GM12878 (cell line): ENCODE data around the gene MAP1LC3B. TPM values are rescaled to one million over a fixed set of nuclear protein-coding genes. Genes with fewer than 3 reads are reported as not detected.

Source experiments
- CBFB ChIP-seq: IDR thresholded peaks from 2 replicates; pipeline ENCODE4 v1.6.1; 2016; ENCODE audit warnings: antibody characterized with exemption, low read depth
- CBX5 ChIP-seq: sonication (generic); IDR thresholded peaks from 2 replicates; pipeline ENCODE4 v1.6.1; 2016; ENCODE audit warnings: low read depth, moderate library complexity, mild to moderate bottlenecking, inconsistent platforms
- CREB1 ChIP-seq: IDR thresholded peaks from 2 replicates; pipeline ENCODE4 v1.6.1; 2012; ENCODE audit warnings: low read depth, mild to moderate bottlenecking, inconsistent platforms
- CREM ChIP-seq: IDR thresholded peaks from 2 replicates; pipeline ENCODE4 v1.6.1; 2014; ENCODE audit warnings: antibody characterized with exemption, low read depth
- EGR1 ChIP-seq, 2 experiments: IDR thresholded peaks; 1 replicate in 1 of 2; 2 replicates in 1 of 2; pipeline ENCODE4 v1.6.1; 2011 to 2012; ENCODE audit warnings: low read depth in 2 of 2, low read length in 2 of 2, borderline replicate concordance in 1 of 2, mild to moderate bottlenecking in 1 of 2, moderate library complexity in 1 of 2
- EP300 ChIP-seq, 2 experiments: fragments of 150-350 bp in 1 of 2; IDR thresholded peaks; 2 replicates each; pipeline ENCODE4 v1.6.1; 2011 to 2012; ENCODE audit warnings: low read depth in 2 of 2, low read length in 2 of 2, borderline replicate concordance in 1 of 2, improper control_type of control experiment in 1 of 2, inconsistent platforms in 1 of 2; ENCODE audit not compliant: control insufficient read depth in 1 of 2
- ESRRA ChIP-seq: IDR thresholded peaks from 2 replicates; pipeline ENCODE4 v1.6.1; 2012; ENCODE audit warnings: mild to moderate bottlenecking, low read length, improper control_type of control experiment
- EZH2 ChIP-seq: IDR thresholded peaks from 2 replicates; pipeline ENCODE4 v1.6.1; 2012; ENCODE audit warnings: low read depth, mild to moderate bottlenecking, control low read depth, inconsistent platforms, low read length, borderline replicate concordance; ENCODE audit not compliant: control insufficient read depth
- FOS ChIP-seq: IDR thresholded peaks from 3 replicates; pipeline ENCODE4 v1.6.1; 2011; ENCODE audit warnings: borderline replicate concordance; ENCODE audit not compliant: insufficient read length; ENCODE audit errors: extremely low read depth
- GABPA ChIP-seq: IDR thresholded peaks from 2 replicates; pipeline ENCODE4 v1.6.1; 2014; ENCODE audit warnings: antibody characterized with exemption, low read depth, mild to moderate bottlenecking, inconsistent platforms
- HDAC2 ChIP-seq: fragments of 200-600 bp; sonication (generic); IDR thresholded peaks from 2 replicates; pipeline ENCODE4 v1.6.1; 2017
- HDAC6 ChIP-seq: fragments of 200-600 bp; sonication (generic); IDR thresholded peaks from one replicate; pipeline ENCODE4 v1.8.0; 2017; ENCODE audit warnings: antibody characterized with exemption; ENCODE audit not compliant: unreplicated experiment
- IKZF2 ChIP-seq, 2 experiments: fragments of 450-650 bp; IDR thresholded peaks; 2 replicates each; pipeline ENCODE4 v1.6.1; 2017; ENCODE audit warnings: mild to moderate bottlenecking in 2 of 2, moderate library complexity in 2 of 2
- IRF4 ChIP-seq: IDR thresholded peaks from 2 replicates; pipeline ENCODE4 v1.6.1; 2011; ENCODE audit warnings: low read depth, low read length
- MEF2B ChIP-seq: fragments of 450-650 bp; IDR thresholded peaks from 2 replicates; pipeline ENCODE4 v1.6.1; 2018; ENCODE audit warnings: mild to moderate bottlenecking, moderate library complexity; ENCODE audit not compliant: partially characterized antibody, poor library complexity, severe bottlenecking
- NFXL1 ChIP-seq: fragments of 450-650 bp; IDR thresholded peaks from 2 replicates; pipeline ENCODE4 v1.6.1; 2017; ENCODE audit warnings: antibody characterized with exemption, mild to moderate bottlenecking, borderline replicate concordance
- NFYB ChIP-seq: IDR thresholded peaks from 2 replicates; pipeline ENCODE4 v1.6.1; 2011; ENCODE audit warnings: low read depth, mild to moderate bottlenecking, low read length, improper control_type of control experiment, moderate library complexity; ENCODE audit not compliant: insufficient read depth
- PAX8 ChIP-seq: fragments of 450-650 bp; IDR thresholded peaks from 2 replicates; pipeline ENCODE4 v1.6.1; 2017; ENCODE audit warnings: mild to moderate bottlenecking, moderate library complexity
- POLR2A ChIP-seq: IDR thresholded peaks from 2 replicates; pipeline ENCODE4 v1.6.1; 2011; ENCODE audit warnings: low read depth, mild to moderate bottlenecking, low read length
- POU2F2 ChIP-seq: IDR thresholded peaks from 3 replicates; pipeline ENCODE4 v1.6.1; 2011; ENCODE audit warnings: low read depth, mild to moderate bottlenecking, low read length, borderline replicate concordance
- SMARCA5 ChIP-seq: fragments of 450-650 bp; IDR thresholded peaks from 2 replicates; pipeline ENCODE4 v1.6.1; 2017; ENCODE audit warnings: mild to moderate bottlenecking
- STAT3 ChIP-seq: IDR thresholded peaks from 2 replicates; pipeline ENCODE4 v1.6.1; 2011; ENCODE audit warnings: low read depth, low read length, improper control_type of control experiment
- ZNF217 ChIP-seq: fragments of 450-650 bp; IDR thresholded peaks from 2 replicates; pipeline ENCODE4 v1.6.1; 2017; ENCODE audit warnings: antibody characterized with exemption, mild to moderate bottlenecking
- polyA plus RNA-seq, 11 experiments: library from polyadenylated mRNA; depleted of rRNA in 4 of 11; unstranded in 6 of 11; stranded (reverse) in 5 of 11; fragments of >200 nt; fragmentation: Nextera tagmentation in 4 of 11; fragmentation: Illumina TruSeq in 1 of 11; extraction: Ambion mirVana in 4 of 11; extraction: Trizol in 1 of 11; gene quantifications; 1 replicate in 1 of 11; 2 replicates in 10 of 11; pipeline versions ENCODE4 v1.2.1 to v1.2.3, GENCODE V29; 2011 to 2016; ENCODE audit warnings: inconsistent platforms in 2 of 11, missing spikeins in 2 of 11, low read depth in 1 of 11
- total RNA-seq, 4 experiments: library from RNA; depleted of rRNA in 3 of 4; stranded (reverse); fragments of >200 nt in 3 of 4; fragmentation: Illumina TruSeq in 1 of 4; extraction: Trizol in 1 of 4; gene quantifications; 2 replicates each; pipeline versions ENCODE4 v1.2.1 to v1.2.3, GENCODE V29; 2013 to 2021
- TF ChIP-seq, protein P1 (sequence below): IDR thresholded peaks from 2 replicates; pipeline ENCODE4 v1.6.1; 2011; ENCODE audit warnings: low read depth, low read length, improper control_type of control experiment, borderline replicate concordance
- TF ChIP-seq, protein P2 (sequence below): fragments of 450-650 bp; conservative IDR thresholded peaks from 2 replicates; pipeline ENCODE4 v1.6.1; 2017; ENCODE audit warnings: mild to moderate bottlenecking, moderate library complexity
- TF ChIP-seq, protein P3 (sequence below): fragments of 450-650 bp; formaldehyde crosslinking; IDR thresholded peaks from 2 replicates; pipeline ENCODE4 v1.4.0; 2020; ENCODE audit warnings: mild to moderate bottlenecking, moderate library complexity

The MAP1LC3B gene
- total and polyA plus RNA-seq, 10 of the 15 experiments (the other 5 are each of a cell fraction or from before 2014, with no cell fraction given): 6.1 to 42.8 (median 13.7) TPM

DNA sequence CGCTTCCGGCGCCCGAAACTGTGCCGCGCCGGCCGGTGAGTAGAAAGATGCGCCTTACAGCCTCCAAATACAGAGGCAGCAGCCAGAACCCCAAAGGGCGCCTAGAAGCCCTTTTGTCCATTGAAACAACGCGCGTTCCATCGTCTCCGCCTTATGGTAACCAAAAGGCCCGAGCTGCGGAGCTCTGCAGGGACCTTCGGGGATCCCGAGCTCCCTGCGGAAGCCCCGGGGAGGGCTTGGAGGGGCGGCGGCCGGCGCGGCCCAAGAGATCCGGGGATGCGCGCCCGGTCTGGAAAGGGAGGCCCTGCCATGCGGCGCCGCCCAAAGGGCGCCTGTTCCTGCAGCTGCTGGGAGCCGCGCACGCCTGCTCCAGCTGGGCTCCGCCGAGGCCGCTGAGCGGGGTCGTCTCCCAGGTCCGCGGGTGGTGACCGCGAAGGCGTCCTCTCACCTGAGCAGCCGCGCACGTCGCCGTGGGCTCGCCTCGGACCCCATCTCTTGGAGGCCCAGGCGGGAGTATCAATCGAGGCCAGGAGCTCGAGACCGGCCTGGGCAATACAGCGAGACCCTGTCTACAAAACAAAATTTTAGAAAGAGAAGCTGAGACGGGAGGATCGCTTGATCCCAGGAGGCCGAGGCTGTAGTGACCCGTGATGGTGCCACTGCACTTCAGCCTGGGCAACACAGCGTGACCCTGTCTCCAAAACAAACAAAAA, 7.8 kb upstream of the MAP1LC3B start (continued):
- TF ChIP-seq POU2F2 (no peak), EP300 (IDR thresholded peaks at IDR 0.05; ENCODE audit: borderline replicate concordance in 1 of 2, control insufficient read depth in 1 of 2, low read depth in 2 of 2, low read length in 2 of 2) (no peak), CREB1 (no peak), EGR1 (IDR thresholded peaks at IDR 0.05; ENCODE audit: borderline replicate concordance in 1 of 2, low read depth in 2 of 2, low read length in 2 of 2) (no peak), MEF2B (no peak), ZNF217 (0 out of 2 replicates have a peak, but pooled peaks have one; percentile 10), GABPA (no peak), STAT3 (no peak), ESRRA (no peak), HDAC2 (no peak), POLR2A (no peak), CBX5 (no peak), EZH2 (no peak), PAX8 (no peak), HDAC6 (peak; percentile 27), NFYB (no peak), IRF4 (no peak), CBFB (no peak), CREM (no peak), NFXL1 (no peak), IKZF2 (IDR thresholded peaks at IDR 0.05) (no peak), SMARCA5 (peak; percentile 73), FOS (no peak)
- TF ChIP-seq, protein P1, sequence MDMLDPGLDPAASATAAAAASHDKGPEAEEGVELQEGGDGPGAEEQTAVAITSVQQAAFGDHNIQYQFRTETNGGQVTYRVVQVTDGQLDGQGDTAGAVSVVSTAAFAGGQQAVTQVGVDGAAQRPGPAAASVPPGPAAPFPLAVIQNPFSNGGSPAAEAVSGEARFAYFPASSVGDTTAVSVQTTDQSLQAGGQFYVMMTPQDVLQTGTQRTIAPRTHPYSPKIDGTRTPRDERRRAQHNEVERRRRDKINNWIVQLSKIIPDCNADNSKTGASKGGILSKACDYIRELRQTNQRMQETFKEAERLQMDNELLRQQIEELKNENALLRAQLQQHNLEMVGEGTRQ: no peak
- TF ChIP-seq, protein P2, sequence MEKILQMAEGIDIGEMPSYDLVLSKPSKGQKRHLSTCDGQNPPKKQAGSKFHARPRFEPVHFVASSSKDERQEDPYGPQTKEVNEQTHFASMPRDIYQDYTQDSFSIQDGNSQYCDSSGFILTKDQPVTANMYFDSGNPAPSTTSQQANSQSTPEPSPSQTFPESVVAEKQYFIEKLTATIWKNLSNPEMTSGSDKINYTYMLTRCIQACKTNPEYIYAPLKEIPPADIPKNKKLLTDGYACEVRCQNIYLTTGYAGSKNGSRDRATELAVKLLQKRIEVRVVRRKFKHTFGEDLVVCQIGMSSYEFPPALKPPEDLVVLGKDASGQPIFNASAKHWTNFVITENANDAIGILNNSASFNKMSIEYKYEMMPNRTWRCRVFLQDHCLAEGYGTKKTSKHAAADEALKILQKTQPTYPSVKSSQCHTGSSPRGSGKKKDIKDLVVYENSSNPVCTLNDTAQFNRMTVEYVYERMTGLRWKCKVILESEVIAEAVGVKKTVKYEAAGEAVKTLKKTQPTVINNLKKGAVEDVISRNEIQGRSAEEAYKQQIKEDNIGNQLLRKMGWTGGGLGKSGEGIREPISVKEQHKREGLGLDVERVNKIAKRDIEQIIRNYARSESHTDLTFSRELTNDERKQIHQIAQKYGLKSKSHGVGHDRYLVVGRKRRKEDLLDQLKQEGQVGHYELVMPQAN: peak; percentile 36; the same call in 1 of the 2 replicates
- TF ChIP-seq, protein P3, sequence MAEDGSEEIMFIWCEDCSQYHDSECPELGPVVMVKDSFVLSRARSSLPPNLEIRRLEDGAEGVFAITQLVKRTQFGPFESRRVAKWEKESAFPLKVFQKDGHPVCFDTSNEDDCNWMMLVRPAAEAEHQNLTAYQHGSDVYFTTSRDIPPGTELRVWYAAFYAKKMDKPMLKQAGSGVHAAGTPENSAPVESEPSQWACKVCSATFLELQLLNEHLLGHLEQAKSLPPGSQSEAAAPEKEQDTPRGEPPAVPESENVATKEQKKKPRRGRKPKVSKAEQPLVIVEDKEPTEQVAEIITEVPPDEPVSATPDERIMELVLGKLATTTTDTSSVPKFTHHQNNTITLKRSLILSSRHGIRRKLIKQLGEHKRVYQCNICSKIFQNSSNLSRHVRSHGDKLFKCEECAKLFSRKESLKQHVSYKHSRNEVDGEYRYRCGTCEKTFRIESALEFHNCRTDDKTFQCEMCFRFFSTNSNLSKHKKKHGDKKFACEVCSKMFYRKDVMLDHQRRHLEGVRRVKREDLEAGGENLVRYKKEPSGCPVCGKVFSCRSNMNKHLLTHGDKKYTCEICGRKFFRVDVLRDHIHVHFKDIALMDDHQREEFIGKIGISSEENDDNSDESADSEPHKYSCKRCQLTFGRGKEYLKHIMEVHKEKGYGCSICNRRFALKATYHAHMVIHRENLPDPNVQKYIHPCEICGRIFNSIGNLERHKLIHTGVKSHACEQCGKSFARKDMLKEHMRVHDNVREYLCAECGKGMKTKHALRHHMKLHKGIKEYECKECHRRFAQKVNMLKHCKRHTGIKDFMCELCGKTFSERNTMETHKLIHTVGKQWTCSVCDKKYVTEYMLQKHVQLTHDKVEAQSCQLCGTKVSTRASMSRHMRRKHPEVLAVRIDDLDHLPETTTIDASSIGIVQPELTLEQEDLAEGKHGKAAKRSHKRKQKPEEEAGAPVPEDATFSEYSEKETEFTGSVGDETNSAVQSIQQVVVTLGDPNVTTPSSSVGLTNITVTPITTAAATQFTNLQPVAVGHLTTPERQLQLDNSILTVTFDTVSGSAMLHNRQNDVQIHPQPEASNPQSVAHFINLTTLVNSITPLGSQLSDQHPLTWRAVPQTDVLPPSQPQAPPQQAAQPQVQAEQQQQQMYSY (CRISPR knock-in tag): no peak
